ENCODE results near the gene MTARC1. TPM values are rescaled to one million over a fixed set of nuclear protein-coding genes. Genes with fewer than 3 reads are reported as not detected.

Gene MTARC1
- polyA plus RNA-seq, 1 donor (not counting 4 experiments of a cell fraction or from before 2014, with no cell fraction given), result 2.1 TPM

DNA sequence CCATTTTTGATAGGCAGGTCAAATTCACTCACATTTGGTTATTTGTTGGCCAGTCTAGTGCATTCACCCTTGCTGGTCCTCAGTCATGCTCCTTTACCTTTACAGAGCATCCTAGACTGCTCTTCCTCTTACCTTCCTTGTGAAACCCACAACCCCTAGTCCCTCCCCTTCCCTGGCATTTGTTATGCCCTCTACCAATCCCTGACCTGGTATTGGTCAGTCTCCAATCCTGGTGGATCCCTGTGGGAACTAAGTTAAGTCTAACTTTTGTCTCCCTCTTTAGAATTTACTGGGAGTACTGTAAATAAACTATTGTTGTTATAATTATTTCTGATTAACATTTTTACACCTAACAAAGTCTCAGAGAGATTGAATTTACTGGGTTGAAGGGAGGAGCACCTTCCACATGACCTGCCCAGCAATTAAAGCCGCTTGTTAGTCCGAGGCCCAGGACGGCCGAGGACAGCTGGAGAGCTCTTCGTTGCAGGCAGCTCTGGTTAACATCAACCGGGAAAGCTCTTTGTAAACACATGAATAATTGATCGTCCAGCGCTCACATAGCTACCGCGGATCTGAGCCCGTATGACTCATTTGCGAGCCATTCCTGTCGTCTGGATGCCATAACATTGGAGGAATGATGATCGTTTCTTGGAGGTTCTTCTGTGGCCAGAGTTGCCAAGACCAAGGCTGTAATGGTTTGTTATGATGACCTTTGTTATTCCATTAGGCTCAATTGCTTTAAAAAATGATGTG is 31.9 kb downstream of the MTARC1 start:
- Histone ChIP-seq H3K27ac (ENCODE audit: control insufficient read depth, insufficient read depth, low read length) (no peak overlapping the region), H3K4me3 (ENCODE audit: control insufficient read depth in 2 of 3, extremely low read depth in 1 of 3, insufficient read depth in 2 of 3, low read depth in 1 of 3, low read length in 3 of 3) (no peak overlapping the region), H3K9ac (ENCODE audit: control insufficient read depth, extremely low read depth, insufficient read depth, low read length) (no peak overlapping the region), H3K9me3 (ENCODE audit: control insufficient read depth, low read depth, low read length) (no peaks in the 10 kb centered on the region), H3K4me2 (ENCODE audit: control insufficient read depth, extremely low read depth, insufficient read depth, low read depth, low read length) (no peak overlapping the region), H2AFZ (ENCODE audit: control insufficient read depth, low read length) (no peak overlapping the region), H4K20me1 (ENCODE audit: control insufficient read depth, extremely low read depth, insufficient read depth, low read length) (no peaks in the 10 kb centered on the region), H3K27me3 (ENCODE audit: control insufficient read depth, extremely low read depth, insufficient read depth, low read length) (no peaks in the 10 kb centered on the region), H3K79me2 (ENCODE audit: control insufficient read depth, insufficient read depth, low read length) (no peaks in the 10 kb centered on the region), H3K36me3 (ENCODE audit: control insufficient read depth in 2 of 2, extremely low read depth in 1 of 2, insufficient read depth in 2 of 2, low read length in 2 of 2) (no peaks in the 10 kb centered on the region), H3K4me1 (ENCODE audit: control insufficient read depth, extremely low read depth, insufficient read depth, low read length) (no peaks in the 10 kb centered on the region), H3K9me1 (ENCODE audit: control insufficient read depth, extremely low read depth, insufficient read depth, low read length) (no peaks in the 10 kb centered on the region)
- FAIRE-seq, result no peak
- TF ChIP-seq, protein P1, sequence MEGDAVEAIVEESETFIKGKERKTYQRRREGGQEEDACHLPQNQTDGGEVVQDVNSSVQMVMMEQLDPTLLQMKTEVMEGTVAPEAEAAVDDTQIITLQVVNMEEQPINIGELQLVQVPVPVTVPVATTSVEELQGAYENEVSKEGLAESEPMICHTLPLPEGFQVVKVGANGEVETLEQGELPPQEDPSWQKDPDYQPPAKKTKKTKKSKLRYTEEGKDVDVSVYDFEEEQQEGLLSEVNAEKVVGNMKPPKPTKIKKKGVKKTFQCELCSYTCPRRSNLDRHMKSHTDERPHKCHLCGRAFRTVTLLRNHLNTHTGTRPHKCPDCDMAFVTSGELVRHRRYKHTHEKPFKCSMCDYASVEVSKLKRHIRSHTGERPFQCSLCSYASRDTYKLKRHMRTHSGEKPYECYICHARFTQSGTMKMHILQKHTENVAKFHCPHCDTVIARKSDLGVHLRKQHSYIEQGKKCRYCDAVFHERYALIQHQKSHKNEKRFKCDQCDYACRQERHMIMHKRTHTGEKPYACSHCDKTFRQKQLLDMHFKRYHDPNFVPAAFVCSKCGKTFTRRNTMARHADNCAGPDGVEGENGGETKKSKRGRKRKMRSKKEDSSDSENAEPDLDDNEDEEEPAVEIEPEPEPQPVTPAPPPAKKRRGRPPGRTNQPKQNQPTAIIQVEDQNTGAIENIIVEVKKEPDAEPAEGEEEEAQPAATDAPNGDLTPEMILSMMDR (optimal IDR thresholded peaks at IDR 0.05 in 1 of 3, IDR thresholded peaks at IDR 0.05 in 1 of 3, conservative IDR thresholded peaks at IDR 0.05 in 1 of 3; ENCODE audit: extremely low read depth in 1 of 3, insufficient read depth in 2 of 3, low read length in 3 of 3), result no peak
- TF ChIP-seq EZH2 (IDR thresholded peaks at IDR 0.05; ENCODE audit: low read length), result no peak
- DNase-seq (ENCODE audit: low read depth, low spot score), result no peak
- dilution Hi-C loops (cut with MboI; ENCODE audit: extremely low pct_ligation_motif_present, low sequenced_read_pairs), result no loop called here

DNA sequence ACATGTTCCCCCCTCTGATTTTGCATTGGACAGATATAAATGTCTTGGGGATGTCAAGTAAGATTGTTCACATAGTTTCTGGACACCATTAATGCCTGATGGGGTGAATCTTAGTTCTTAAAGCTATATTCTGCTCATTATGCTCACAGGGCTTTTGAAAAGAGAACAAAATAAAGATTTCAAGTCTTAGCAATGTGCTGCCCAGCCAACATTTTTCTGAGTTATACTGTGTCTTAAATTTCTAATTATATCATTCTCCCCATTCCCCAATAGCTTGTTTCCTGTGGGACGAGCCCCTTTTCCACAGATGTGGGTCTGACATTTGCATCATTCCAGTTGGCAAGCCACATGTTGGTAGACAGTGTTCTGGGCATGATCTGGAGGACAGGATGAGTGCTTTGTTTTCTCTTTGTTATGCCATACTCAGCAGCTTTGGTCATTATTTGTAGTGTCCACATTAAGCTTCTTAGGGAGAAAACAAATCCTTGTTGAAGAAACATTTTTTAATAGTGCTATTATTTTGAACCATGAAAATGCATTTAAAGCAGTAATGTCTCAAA is 32.8 kb downstream of the MTARC1 start:
- dilution Hi-C loops (cut with MboI; ENCODE audit: extremely low pct_ligation_motif_present, low sequenced_read_pairs), result no loop called here
- Histone ChIP-seq H3K79me2 (ENCODE audit: control insufficient read depth, insufficient read depth, low read length) (no peaks in the 10 kb centered on the region), H3K9me3 (ENCODE audit: control insufficient read depth, low read depth, low read length) (no peaks in the 10 kb centered on the region), H3K27me3 (ENCODE audit: control insufficient read depth, extremely low read depth, insufficient read depth, low read length) (no peaks in the 10 kb centered on the region), H4K20me1 (ENCODE audit: control insufficient read depth, extremely low read depth, insufficient read depth, low read length) (no peaks in the 10 kb centered on the region), H3K4me3 (ENCODE audit: control insufficient read depth in 2 of 3, extremely low read depth in 1 of 3, insufficient read depth in 2 of 3, low read depth in 1 of 3, low read length in 3 of 3) (no peak overlapping the region), H3K4me2 (ENCODE audit: control insufficient read depth, extremely low read depth, insufficient read depth, low read depth, low read length) (no peak overlapping the region), H3K9me1 (ENCODE audit: control insufficient read depth, extremely low read depth, insufficient read depth, low read length) (no peaks in the 10 kb centered on the region), H3K27ac (ENCODE audit: control insufficient read depth, insufficient read depth, low read length) (no peak overlapping the region), H2AFZ (ENCODE audit: control insufficient read depth, low read length) (no peak overlapping the region), H3K4me1 (ENCODE audit: control insufficient read depth, extremely low read depth, insufficient read depth, low read length) (no peaks in the 10 kb centered on the region), H3K9ac (ENCODE audit: control insufficient read depth, extremely low read depth, insufficient read depth, low read length) (no peak overlapping the region), H3K36me3 (ENCODE audit: control insufficient read depth in 2 of 2, extremely low read depth in 1 of 2, insufficient read depth in 2 of 2, low read length in 2 of 2) (no peaks in the 10 kb centered on the region)
- DNase-seq (ENCODE audit: low read depth, low spot score) (no peak), FAIRE-seq (no peak)
- TF ChIP-seq EZH2 (IDR thresholded peaks at IDR 0.05; ENCODE audit: low read length), result no peak
- TF ChIP-seq, protein P1 (optimal IDR thresholded peaks at IDR 0.05 in 1 of 3, IDR thresholded peaks at IDR 0.05 in 1 of 3, conservative IDR thresholded peaks at IDR 0.05 in 1 of 3; ENCODE audit: extremely low read depth in 1 of 3, insufficient read depth in 2 of 3, low read length in 3 of 3), result no peak

Measured in keratinocyte (primary cell).